H9 (cell line): ENCODE data around the gene DNMBP. TPM values are rescaled to one million over a fixed set of nuclear protein-coding genes. Genes with fewer than 3 reads are reported as not detected.

Experiments
- DNase-seq: peaks from one replicate; pipeline ENCODE4 v3.0.0-alpha.2; 2017
- H2AFZ ChIP-seq: one replicate; pipeline ENCODE4 v1.6.1; 2013; ENCODE audit warnings: mild to moderate bottlenecking, low read length, control low read depth, moderate library complexity
- H2AK5ac ChIP-seq: 2 replicates; pipeline ENCODE4 v1.6.1; 2013; ENCODE audit warnings: low read length, control low read depth, mixed read lengths; ENCODE audit not compliant: insufficient read length
- H2BK120ac ChIP-seq: one replicate; pipeline ENCODE4 v1.6.1; 2013; ENCODE audit warnings: low read depth, mild to moderate bottlenecking, low read length, control low read depth, inconsistent platforms; ENCODE audit not compliant: poor library complexity, severe bottlenecking
- H2BK12ac ChIP-seq: 2 replicates; pipeline ENCODE4 v1.6.1; 2013; ENCODE audit warnings: low read length, control low read depth, mixed read lengths, low read depth; ENCODE audit not compliant: insufficient read length
- H2BK15ac ChIP-seq: 2 replicates; pipeline ENCODE4 v1.6.1; 2013; ENCODE audit warnings: low read depth, low read length, control low read depth
- H2BK20ac ChIP-seq: one replicate; pipeline ENCODE4 v1.6.1; 2013; ENCODE audit warnings: low read depth, mild to moderate bottlenecking, low read length, control low read depth, inconsistent platforms; ENCODE audit not compliant: poor library complexity, severe bottlenecking
- H2BK5ac ChIP-seq: 2 replicates; pipeline ENCODE4 v1.6.1; 2013; ENCODE audit warnings: low read length, control low read depth, mixed read lengths; ENCODE audit not compliant: insufficient read length
- H3K14ac ChIP-seq: 2 replicates; pipeline ENCODE4 v1.6.1; 2013; ENCODE audit warnings: low read length, control low read depth; ENCODE audit not compliant: insufficient read depth
- H3K18ac ChIP-seq: 2 replicates; pipeline ENCODE4 v1.6.1; 2013; ENCODE audit warnings: low read depth, mild to moderate bottlenecking, mixed read lengths, low read length, control low read depth; ENCODE audit not compliant: insufficient read length
- H3K23ac ChIP-seq: 2 replicates; pipeline ENCODE4 v1.6.1; 2013; ENCODE audit warnings: low read length, control low read depth, mixed read lengths, low read depth; ENCODE audit not compliant: insufficient read length
- H3K23me2 ChIP-seq: 2 replicates; pipeline ENCODE4 v1.6.1; 2013; ENCODE audit warnings: low read depth, mild to moderate bottlenecking, mixed read lengths, low read length, control low read depth; ENCODE audit not compliant: insufficient read length, poor library complexity, severe bottlenecking
- H3K27ac ChIP-seq: 2 replicates; pipeline ENCODE4 v1.5.1; 2013; ENCODE audit warnings: low read length, control low read depth, mixed read lengths, low read depth; ENCODE audit not compliant: insufficient read length
- H3K27me3 ChIP-seq: 2 replicates; pipeline ENCODE4 v1.6.1; 2013; ENCODE audit warnings: low read length, control low read depth, inconsistent platforms; ENCODE audit not compliant: insufficient read depth
- H3K4ac ChIP-seq: 2 replicates; pipeline ENCODE4 v1.6.1; 2013; ENCODE audit warnings: low read depth, mild to moderate bottlenecking, control low read depth, inconsistent platforms, low read length, moderate library complexity
- H3K4me1 ChIP-seq: 2 replicates; pipeline ENCODE4 v1.6.1; 2013; ENCODE audit warnings: low read length, control low read depth, inconsistent platforms; ENCODE audit not compliant: insufficient read depth
- H3K4me2 ChIP-seq: 2 replicates; pipeline ENCODE4 v1.6.1; 2013; ENCODE audit warnings: low read length, control low read depth, mixed read lengths; ENCODE audit not compliant: insufficient read length, insufficient read depth
- H3K56ac ChIP-seq: 2 replicates; pipeline ENCODE4 v1.6.1; 2013; ENCODE audit warnings: low read depth, mild to moderate bottlenecking, mixed read lengths, low read length, control low read depth; ENCODE audit not compliant: insufficient read length
- H3K79me1 ChIP-seq: 2 replicates; pipeline ENCODE4 v1.6.1; 2013; ENCODE audit warnings: low read depth, mild to moderate bottlenecking, moderate library complexity, low read length, control low read depth, inconsistent platforms; ENCODE audit not compliant: insufficient read depth, poor library complexity, severe bottlenecking
- H3K79me2 ChIP-seq: 2 replicates; pipeline ENCODE4 v1.6.1; 2013; ENCODE audit warnings: low read length, control low read depth, inconsistent platforms; ENCODE audit not compliant: insufficient read depth
- H3K9ac ChIP-seq: 2 replicates; pipeline ENCODE4 v1.6.1; 2013; ENCODE audit warnings: low read length, control low read depth, mixed read lengths; ENCODE audit not compliant: insufficient read length; ENCODE audit errors: extremely low read depth
- H3K9me3 ChIP-seq: one replicate; pipeline ENCODE4 v1.6.1; 2013; ENCODE audit warnings: low read depth, low read length, inconsistent platforms; ENCODE audit not compliant: control insufficient read depth
- H3T11ph ChIP-seq: one replicate; pipeline ENCODE4 v1.6.1; 2013; ENCODE audit warnings: mild to moderate bottlenecking, low read length, control low read depth, inconsistent platforms
- H4K20me1 ChIP-seq: one replicate; pipeline ENCODE4 v1.6.1; 2013; ENCODE audit not compliant: control insufficient read depth, insufficient read length, insufficient read depth
- H4K5ac ChIP-seq: 2 replicates; pipeline ENCODE4 v1.6.1; 2013; ENCODE audit warnings: low read depth, mild to moderate bottlenecking, mixed read lengths, low read length, control low read depth; ENCODE audit not compliant: insufficient read length
- H4K8ac ChIP-seq: replicated peaks from 2 replicates; pipeline ENCODE4 v1.6.1; 2013; ENCODE audit warnings: low read length, control low read depth, mixed read lengths, low read depth; ENCODE audit not compliant: insufficient read length
- H4K91ac ChIP-seq: 2 replicates; pipeline ENCODE4 v1.6.1; 2013; ENCODE audit warnings: low read depth, mild to moderate bottlenecking, moderate library complexity, mixed read lengths, low read length, control low read depth; ENCODE audit not compliant: insufficient read length
- H3K27ac Mint-ChIP-seq, 3 experiments: 2 replicates in 2 of 3; 3 replicates in 1 of 3; pipeline ENCODE4 v1.8.0; 2020 to 2021; ENCODE audit warnings: mixed read lengths in 3 of 3, mild to moderate bottlenecking in 1 of 3, moderate library complexity in 1 of 3
- H3K27me3 Mint-ChIP-seq: 2 replicates; pipeline ENCODE4 v1.8.0; 2021; ENCODE audit warnings: low read depth, mild to moderate bottlenecking, moderate library complexity, mixed read lengths
- H3K36me3 Mint-ChIP-seq, 3 experiments: 2 replicates in 2 of 3; 3 replicates in 1 of 3; pipeline ENCODE4 v1.8.0; 2020 to 2021; ENCODE audit warnings: low read depth in 3 of 3, mixed read lengths in 3 of 3; ENCODE audit not compliant: insufficient read depth in 1 of 3
- H3K4me1 Mint-ChIP-seq, 2 experiments: 2 replicates each; pipeline ENCODE4 v1.8.0; 2020; ENCODE audit warnings: mixed read lengths in 2 of 2
- H3K4me3 Mint-ChIP-seq, 2 experiments: 2 replicates in 1 of 2; 3 replicates in 1 of 2; pipeline ENCODE4 v1.8.0; 2020 to 2021; ENCODE audit warnings: mild to moderate bottlenecking in 2 of 2, mixed read lengths in 2 of 2, moderate library complexity in 1 of 2
- H3K9me3 Mint-ChIP-seq, 2 experiments: 2 replicates in 1 of 2; 3 replicates in 1 of 2; pipeline ENCODE4 v1.8.0; 2020; ENCODE audit warnings: mild to moderate bottlenecking in 2 of 2, mixed read lengths in 2 of 2, moderate library complexity in 1 of 2
- WGBS: extraction: QIAGEN DNeasy Blood & Tissue Kit; methylation state at CpG from one replicate; pipeline ENCODE4 v1.1.7; 2013; ENCODE audit warnings: missing lambda C conversion rate, low lambda C conversion rate, mixed read lengths; ENCODE audit not compliant: insufficient read length; ENCODE audit errors: extremely low coverage; 5-methylcytosine and 5-hydroxymethylcytosine counted together
- total RNA-seq: library from RNA; stranded (reverse); gene quantifications from 2 replicates; pipeline ENCODE4 v1.2.1, GENCODE V29; 2021
- TF ChIP-seq, protein P1 (sequence below): fragments of 200-600 bp; sonication (generic); conservative IDR thresholded peaks from 3 replicates; pipeline ENCODE4 v1.8.0; 2021; ENCODE audit warnings: antibody characterized with exemption, mild to moderate bottlenecking

The DNMBP gene
- total RNA-seq, 1 experiment from 2014 or later = 25.6 TPM

GRCh38 chr10:100043796-100044195, 34.0 kb upstream of the DNMBP start:
- Mint-ChIP-seq H3K4me1 (peaks cover 19 to 23% of the 10 kb centered on the region in 2 experiments), H3K9me3 (no peaks in the 10 kb centered on the region), H3K36me3 (no peaks in the 10 kb centered on the region), H3K27ac (peak overlapping the region in 2 of 3 experiments; percentile 17 to 48; a peak in 3 of 7 replicates), H3K27me3 (no peaks in the 10 kb centered on the region; the same call in 1 of the 2 replicates), H3K4me3 (no peak overlapping the region)
- Histone ChIP-seq H3T11ph (no peak overlapping the region), H2BK120ac (no peak overlapping the region), H2AFZ (no peak overlapping the region), H4K5ac (no peak overlapping the region), H3K18ac (no peak overlapping the region), H2BK15ac (no peak overlapping the region), H3K23me2 (no peaks in the 10 kb centered on the region), H3K4ac (no peak overlapping the region), H3K14ac (no peak overlapping the region), H3K79me1 (no peaks in the 10 kb centered on the region), H3K4me2 (no peak overlapping the region), H4K20me1 (no peaks in the 10 kb centered on the region), H2AK5ac (no peak overlapping the region), H3K27ac (no peak overlapping the region), H2BK5ac (no peak overlapping the region), H3K9ac (no peak overlapping the region), H2BK12ac (no peak overlapping the region), H3K4me1 (no peaks in the 10 kb centered on the region; the same call in 1 of the 2 replicates), H2BK20ac (no peak overlapping the region), H3K27me3 (no peaks in the 10 kb centered on the region), H3K23ac (no peak overlapping the region), H3K9me3 (no peaks in the 10 kb centered on the region), H3K79me2 (no peaks in the 10 kb centered on the region), H4K91ac (no peak overlapping the region), H4K8ac (no peak overlapping the region), H3K56ac (no peak overlapping the region)
- TF ChIP-seq, protein P1, sequence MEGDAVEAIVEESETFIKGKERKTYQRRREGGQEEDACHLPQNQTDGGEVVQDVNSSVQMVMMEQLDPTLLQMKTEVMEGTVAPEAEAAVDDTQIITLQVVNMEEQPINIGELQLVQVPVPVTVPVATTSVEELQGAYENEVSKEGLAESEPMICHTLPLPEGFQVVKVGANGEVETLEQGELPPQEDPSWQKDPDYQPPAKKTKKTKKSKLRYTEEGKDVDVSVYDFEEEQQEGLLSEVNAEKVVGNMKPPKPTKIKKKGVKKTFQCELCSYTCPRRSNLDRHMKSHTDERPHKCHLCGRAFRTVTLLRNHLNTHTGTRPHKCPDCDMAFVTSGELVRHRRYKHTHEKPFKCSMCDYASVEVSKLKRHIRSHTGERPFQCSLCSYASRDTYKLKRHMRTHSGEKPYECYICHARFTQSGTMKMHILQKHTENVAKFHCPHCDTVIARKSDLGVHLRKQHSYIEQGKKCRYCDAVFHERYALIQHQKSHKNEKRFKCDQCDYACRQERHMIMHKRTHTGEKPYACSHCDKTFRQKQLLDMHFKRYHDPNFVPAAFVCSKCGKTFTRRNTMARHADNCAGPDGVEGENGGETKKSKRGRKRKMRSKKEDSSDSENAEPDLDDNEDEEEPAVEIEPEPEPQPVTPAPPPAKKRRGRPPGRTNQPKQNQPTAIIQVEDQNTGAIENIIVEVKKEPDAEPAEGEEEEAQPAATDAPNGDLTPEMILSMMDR = no peak
- no CpG with 5 or more reads among the region's 3 CpGs for WGBS
- DNase-seq = no peak
